Measurements from ENCODE around the gene NEXN.

- TF ChIP-seq, protein P1, sequence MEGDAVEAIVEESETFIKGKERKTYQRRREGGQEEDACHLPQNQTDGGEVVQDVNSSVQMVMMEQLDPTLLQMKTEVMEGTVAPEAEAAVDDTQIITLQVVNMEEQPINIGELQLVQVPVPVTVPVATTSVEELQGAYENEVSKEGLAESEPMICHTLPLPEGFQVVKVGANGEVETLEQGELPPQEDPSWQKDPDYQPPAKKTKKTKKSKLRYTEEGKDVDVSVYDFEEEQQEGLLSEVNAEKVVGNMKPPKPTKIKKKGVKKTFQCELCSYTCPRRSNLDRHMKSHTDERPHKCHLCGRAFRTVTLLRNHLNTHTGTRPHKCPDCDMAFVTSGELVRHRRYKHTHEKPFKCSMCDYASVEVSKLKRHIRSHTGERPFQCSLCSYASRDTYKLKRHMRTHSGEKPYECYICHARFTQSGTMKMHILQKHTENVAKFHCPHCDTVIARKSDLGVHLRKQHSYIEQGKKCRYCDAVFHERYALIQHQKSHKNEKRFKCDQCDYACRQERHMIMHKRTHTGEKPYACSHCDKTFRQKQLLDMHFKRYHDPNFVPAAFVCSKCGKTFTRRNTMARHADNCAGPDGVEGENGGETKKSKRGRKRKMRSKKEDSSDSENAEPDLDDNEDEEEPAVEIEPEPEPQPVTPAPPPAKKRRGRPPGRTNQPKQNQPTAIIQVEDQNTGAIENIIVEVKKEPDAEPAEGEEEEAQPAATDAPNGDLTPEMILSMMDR (IDR thresholded peaks at IDR 0.05; ENCODE audit: insufficient read depth, low read length, poor library complexity, severe bottlenecking), result no peak
- no peak for TF ChIP-seq EZH2phosphoT487 (conservative IDR thresholded peaks at IDR 0.05; ENCODE audit: low read length)
These were observed 98.4 kb downstream of the NEXN start for GRCh38 chr1:77986810-77987209.
